Muscle of leg (tissue), 11 donors: ENCODE measurements around the gene KIF1B. TPM values are rescaled to one million over a fixed set of nuclear protein-coding genes. Genes with fewer than 3 reads are reported as not detected.

Experiments
- DNase-seq: peaks from one replicate; pipeline ENCODE4 v3.0.0; 2013
- H3K27ac ChIP-seq: one replicate; pipeline ENCODE4 v1.5.1; 2013; ENCODE audit warnings: mild to moderate bottlenecking, low read length, control low read depth
- H3K27me3 ChIP-seq: one replicate; pipeline ENCODE4 v1.6.1; 2013; ENCODE audit warnings: low read length; ENCODE audit not compliant: control insufficient read depth, insufficient read depth
- H3K36me3 ChIP-seq: one replicate; pipeline ENCODE4 v1.6.1; 2013; ENCODE audit warnings: low read length; ENCODE audit not compliant: control insufficient read depth, insufficient read depth
- H3K4me1 ChIP-seq: one replicate; pipeline ENCODE4 v1.6.1; 2013; ENCODE audit warnings: low read length; ENCODE audit not compliant: control insufficient read depth, insufficient read depth
- H3K4me3 ChIP-seq: one replicate; pipeline ENCODE4 v1.5.1; 2013; ENCODE audit warnings: low read length, control low read depth
- H3K9me3 ChIP-seq: replicated peaks from 2 replicates; pipeline ENCODE4 v1.6.1; 2013; ENCODE audit warnings: low read depth, low read length; ENCODE audit not compliant: control insufficient read depth
- WGBS: methylation state at CpG from one replicate; pipeline ENCODE4 v1.1.5; 2013; ENCODE audit warnings: missing lambda C conversion rate; ENCODE audit not compliant: insufficient coverage; 5-methylcytosine and 5-hydroxymethylcytosine counted together
- polyA plus RNA-seq, 8 donors: library from polyadenylated mRNA; unstranded; fragments of 120-200 nt; gene quantifications; one replicate each; pipeline versions ENCODE4 v1.2.1 to v1.2.3, GENCODE V29; 2013; ENCODE audit warnings: inconsistent platforms in 1 of 8, low replicate concordance in 1 of 8; ENCODE audit not compliant: insufficient read length in 8 of 8, insufficient read depth in 1 of 8
- total RNA-seq: library from RNA; stranded (reverse); fragments of 120-200 nt; gene quantifications from one replicate; pipeline ENCODE4 v1.2.4, GENCODE V29; 2013

Gene KIF1B
- total and polyA plus RNA-seq, 9 donors = 86.3 to 189 (median 139) TPM

DNA sequence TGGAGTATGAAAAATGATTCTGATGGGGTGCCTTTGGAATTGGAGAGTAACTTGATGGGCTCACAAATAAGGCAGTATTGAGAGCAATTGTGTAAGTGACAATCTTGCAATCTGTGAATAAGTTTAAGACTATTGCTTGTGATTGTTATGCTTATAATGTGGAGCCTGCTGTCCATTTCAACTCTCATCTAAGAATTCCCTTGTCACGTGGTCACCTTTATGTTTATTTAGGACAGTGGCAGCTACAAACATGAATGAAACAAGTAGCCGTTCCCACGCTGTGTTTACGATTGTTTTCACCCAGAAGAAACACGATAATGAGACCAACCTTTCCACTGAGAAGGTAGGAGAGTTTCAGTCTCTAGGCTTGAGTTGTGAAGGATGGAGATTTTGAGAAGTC lies 57.6 kb downstream of the KIF1B start:
- Histone ChIP-seq H3K4me1 (no peaks in the 10 kb centered on the region), H3K27ac (no peak overlapping the region), H3K36me3 (peaks cover 28% of the 10 kb centered on the region), H3K4me3 (no peak overlapping the region), H3K27me3 (no peaks in the 10 kb centered on the region), H3K9me3 (no peaks in the 10 kb centered on the region)
- no peak for DNase-seq
- WGBS = 96% methylated on average over 4 of the region's 5 CpGs

GRCh38 chr1:10271090-10271489 lies 60.7 kb downstream of the KIF1B start:
- no peaks in the 10 kb centered on the region for H3K9me3 ChIP-seq
- no peak overlapping the region for H3K4me3 ChIP-seq
- H3K27ac ChIP-seq = no peak overlapping the region
- no CpG with 5 or more reads among the region's 2 CpGs for WGBS
- DNase-seq = no peak
- no peaks in the 10 kb centered on the region for H3K4me1 ChIP-seq
- H3K36me3 ChIP-seq = peaks cover 25% of the 10 kb centered on the region
- no peaks in the 10 kb centered on the region for H3K27me3 ChIP-seq

- Histone ChIP-seq H3K9me3 (no peaks in the 10 kb centered on the region), H3K4me1 (no peaks in the 10 kb centered on the region), H3K4me3 (no peak overlapping the region), H3K36me3 (peaks cover 26% of the 10 kb centered on the region), H3K27me3 (no peaks in the 10 kb centered on the region), H3K27ac (no peak overlapping the region)
- no peak for DNase-seq
- WGBS = 100% methylated on average over 1 of the region's 2 CpGs
Measured at GRCh38 chr1:10271869-10272268, 61.5 kb downstream of the KIF1B start.

GRCh38 chr1:10272274-10272673 lies 61.9 kb downstream of the KIF1B start:
- Histone ChIP-seq H3K27ac (no peak overlapping the region), H3K27me3 (no peaks in the 10 kb centered on the region), H3K4me3 (no peak overlapping the region), H3K4me1 (no peaks in the 10 kb centered on the region), H3K9me3 (no peaks in the 10 kb centered on the region), H3K36me3 (peaks cover 29% of the 10 kb centered on the region)
- no peak for DNase-seq
- no CpG with 5 or more reads among the region's 1 CpG for WGBS

DNA sequence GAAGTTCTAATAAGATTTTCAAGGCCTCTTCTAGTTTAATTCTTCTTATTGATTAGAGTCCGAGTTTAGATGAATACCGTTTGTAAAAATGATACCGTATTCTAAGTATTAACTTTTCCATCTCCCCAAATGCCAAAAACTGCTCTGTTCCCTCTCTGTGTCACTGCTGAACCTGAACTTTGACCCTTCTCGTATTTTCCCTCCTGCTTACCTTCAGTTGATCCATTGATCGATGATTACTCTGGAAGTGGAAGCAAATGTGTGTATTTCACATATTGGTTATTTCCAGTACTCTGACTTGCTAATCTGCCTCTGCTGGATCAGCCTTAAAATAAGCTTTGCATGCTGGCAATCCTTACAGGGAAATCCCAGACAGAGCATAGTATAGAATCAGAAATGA lies 68.5 kb downstream of the KIF1B start:
- H3K4me1 ChIP-seq = no peaks in the 10 kb centered on the region
- no peak overlapping the region for H3K27ac ChIP-seq
- no peaks in the 10 kb centered on the region for H3K27me3 ChIP-seq
- H3K9me3 ChIP-seq = no peaks in the 10 kb centered on the region
- no peak for DNase-seq
- peaks cover 52% of the 10 kb centered on the region for H3K36me3 ChIP-seq
- no CpG with 5 or more reads among the region's 5 CpGs for WGBS
- H3K4me3 ChIP-seq = no peak overlapping the region

GRCh38 chr1:10280439-10281350 lies 70.3 kb downstream of the KIF1B start:
- H3K9me3 ChIP-seq = no peaks in the 10 kb centered on the region
- H3K4me1 ChIP-seq = no peaks in the 10 kb centered on the region
- H3K36me3 ChIP-seq = peaks cover 61% of the 10 kb centered on the region
- 100% methylated on average over 1 of the region's 3 CpGs for WGBS
- H3K27me3 ChIP-seq = no peaks in the 10 kb centered on the region
- DNase-seq = no peak
- no peak overlapping the region for H3K27ac ChIP-seq
- no peak overlapping the region for H3K4me3 ChIP-seq

DNA sequence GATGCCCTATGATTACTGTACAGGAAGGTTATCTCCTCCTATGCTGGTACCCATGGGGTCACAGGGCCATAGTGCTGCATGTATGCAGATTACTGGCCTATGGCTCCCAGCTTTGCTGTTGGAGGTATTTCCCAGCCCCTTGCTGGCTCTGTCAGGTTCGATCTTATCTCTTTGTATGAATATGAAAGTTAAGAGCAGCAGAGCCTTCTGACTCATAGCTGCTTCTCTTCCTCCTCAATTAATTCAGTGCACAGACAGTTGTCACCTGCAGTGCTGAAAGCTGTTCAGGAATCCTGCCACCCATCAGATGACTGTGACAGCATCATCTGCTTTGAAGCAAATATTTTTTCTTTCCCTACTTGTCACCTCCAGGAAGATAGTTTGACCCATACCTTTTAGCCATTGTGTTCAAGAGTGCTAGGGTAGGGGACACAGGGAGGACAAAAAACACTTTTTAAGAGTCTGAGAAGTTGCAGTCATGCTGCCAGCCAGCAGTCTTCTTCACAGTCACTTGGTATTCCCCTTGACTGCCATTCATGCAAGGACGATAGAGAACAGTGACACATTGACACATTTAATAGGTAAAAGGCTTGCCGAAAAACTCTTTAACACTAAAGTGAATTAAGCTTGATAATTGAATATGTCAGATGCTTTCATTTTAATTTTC lies 73.1 kb downstream of the KIF1B start:
- no peak overlapping the region for H3K4me3 ChIP-seq
- peaks cover 8% of the 10 kb centered on the region for H3K4me1 ChIP-seq
- no peaks in the 10 kb centered on the region for H3K9me3 ChIP-seq
- no CpG with 5 or more reads among the region's 3 CpGs for WGBS
- DNase-seq = no peak
- H3K27ac ChIP-seq = peak overlapping the region; percentile 33
- H3K36me3 ChIP-seq = peaks cover 51% of the 10 kb centered on the region
- H3K27me3 ChIP-seq = no peaks in the 10 kb centered on the region

- H3K27ac ChIP-seq = peak overlapping the region; percentile 69
- no peaks in the 10 kb centered on the region for H3K27me3 ChIP-seq
- peaks cover 8% of the 10 kb centered on the region for H3K4me1 ChIP-seq
- 80% methylated on average over 1 of the region's 3 CpGs for WGBS
- H3K36me3 ChIP-seq = peaks cover 45% of the 10 kb centered on the region
- H3K9me3 ChIP-seq = no peaks in the 10 kb centered on the region
- peak; percentile 80 for DNase-seq
- H3K4me3 ChIP-seq = no peak overlapping the region
Measured at GRCh38 chr1:10286244-10286643, 75.9 kb downstream of the KIF1B start.

- H3K27me3 ChIP-seq = no peaks in the 10 kb centered on the region
- whole genome bisulfite sequencing = no CpG with 5 or more reads among the region's 6 CpGs
- H3K4me3 ChIP-seq = no peak overlapping the region
- peak overlapping the region; percentile 69 for H3K27ac ChIP-seq
- H3K9me3 ChIP-seq = no peaks in the 10 kb centered on the region
- peaks cover 42% of the 10 kb centered on the region for H3K36me3 ChIP-seq
- DNase-seq = no peak
- H3K4me1 ChIP-seq = peaks cover 8% of the 10 kb centered on the region
Measured at GRCh38 chr1:10287023-10287645, 76.8 kb downstream of the KIF1B start.

DNA sequence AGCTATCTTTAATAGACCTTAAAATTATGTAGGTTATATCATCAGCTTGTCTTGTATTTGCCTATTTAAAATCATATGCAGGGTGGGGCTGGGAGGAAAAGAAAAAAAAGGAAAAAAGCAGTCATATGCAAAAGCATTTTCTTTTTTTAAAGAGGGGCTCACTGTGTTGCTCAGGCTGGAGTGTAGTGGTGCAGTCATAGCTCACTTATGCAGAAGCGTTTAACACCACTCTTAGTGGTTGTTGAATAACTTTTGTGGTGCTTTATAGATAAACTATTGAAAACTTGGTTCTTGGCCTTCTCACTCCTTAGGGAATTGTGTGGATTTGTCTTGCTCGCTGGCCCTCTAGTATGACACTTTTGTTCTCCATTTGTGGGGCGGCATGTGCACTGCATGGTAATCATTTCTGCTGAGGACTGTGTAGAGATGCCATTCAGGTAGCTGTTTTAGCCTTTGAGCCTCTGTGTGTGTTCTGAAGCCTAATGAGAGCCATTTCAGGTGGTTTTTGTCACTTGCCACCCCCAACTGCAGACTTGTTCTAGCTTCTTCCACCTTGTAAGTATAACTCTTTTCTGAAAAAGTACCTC lies 77.8 kb downstream of the KIF1B start:
- no peak overlapping the region for H3K27ac ChIP-seq
- WGBS = 83% methylated on average over 2 of the region's 3 CpGs
- H3K4me1 ChIP-seq = peaks cover 8% of the 10 kb centered on the region
- no peak for DNase-seq
- H3K36me3 ChIP-seq = peaks cover 37% of the 10 kb centered on the region
- no peaks in the 10 kb centered on the region for H3K27me3 ChIP-seq
- no peaks in the 10 kb centered on the region for H3K9me3 ChIP-seq
- H3K4me3 ChIP-seq = no peak overlapping the region
